Esophagus (tissue), 2 donors: ENCODE measurements around the gene MYBPC1. TPM values are rescaled to one million over a fixed set of nuclear protein-coding genes. Genes with fewer than 3 reads are reported as not detected.

Experiments used
- H3K27ac ChIP-seq, 2 donors: one replicate each; pipeline ENCODE4 v1.5.1; 2013; ENCODE audit warnings: low read depth in 2 of 2, mild to moderate bottlenecking in 2 of 2, inconsistent platforms in 1 of 2, low read length in 1 of 2, moderate library complexity in 1 of 2
- H3K27me3 ChIP-seq, 2 donors: one replicate each; pipeline ENCODE4 v1.6.1; 2013; ENCODE audit warnings: low read length in 2 of 2, control low read depth in 1 of 2, mild to moderate bottlenecking in 1 of 2; ENCODE audit not compliant: insufficient read depth in 2 of 2, control insufficient read depth in 1 of 2
- H3K36me3 ChIP-seq, 2 donors: one replicate each; pipeline ENCODE4 v1.6.1; 2013; ENCODE audit warnings: low read length in 1 of 2; ENCODE audit not compliant: control insufficient read depth in 2 of 2, insufficient read depth in 2 of 2
- H3K4me1 ChIP-seq, 2 donors: one replicate each; pipeline ENCODE4 v1.6.1; 2013; ENCODE audit warnings: low read length in 1 of 2; ENCODE audit not compliant: control insufficient read depth in 2 of 2, insufficient read depth in 2 of 2
- H3K4me3 ChIP-seq, 2 donors: one replicate each; pipeline ENCODE4 v1.5.1; 2013; ENCODE audit warnings: low read length in 2 of 2, mild to moderate bottlenecking in 2 of 2, low read depth in 1 of 2, moderate library complexity in 1 of 2
- H3K9me3 ChIP-seq, 2 donors: one replicate each; pipeline ENCODE4 v1.6.1; 2013; ENCODE audit warnings: mild to moderate bottlenecking in 2 of 2, low read depth in 1 of 2, low read length in 1 of 2, moderate library complexity in 1 of 2; ENCODE audit not compliant: control insufficient read depth in 2 of 2, insufficient read depth in 1 of 2
- WGBS, 2 donors: extraction: QIAGEN DNeasy Blood & Tissue Kit; methylation state at CpG; one replicate each; pipeline ENCODE4 v1.1.7; 2013; 5-methylcytosine and 5-hydroxymethylcytosine counted together
- polyA plus RNA-seq, 2 donors: library from polyadenylated mRNA; stranded (reverse); fragments of 200-250 nt; gene quantifications; one replicate each; pipeline ENCODE4 v1.2.3, GENCODE V29; 2013
- donor health status: healthy with polysubstance abuse.
- donor health status: Bipolar disorder and iron deficiency.

MYBPC1 gene
- polyA plus RNA-seq, 2 donors = 0.16 TPM; not detected in 1

DNA sequence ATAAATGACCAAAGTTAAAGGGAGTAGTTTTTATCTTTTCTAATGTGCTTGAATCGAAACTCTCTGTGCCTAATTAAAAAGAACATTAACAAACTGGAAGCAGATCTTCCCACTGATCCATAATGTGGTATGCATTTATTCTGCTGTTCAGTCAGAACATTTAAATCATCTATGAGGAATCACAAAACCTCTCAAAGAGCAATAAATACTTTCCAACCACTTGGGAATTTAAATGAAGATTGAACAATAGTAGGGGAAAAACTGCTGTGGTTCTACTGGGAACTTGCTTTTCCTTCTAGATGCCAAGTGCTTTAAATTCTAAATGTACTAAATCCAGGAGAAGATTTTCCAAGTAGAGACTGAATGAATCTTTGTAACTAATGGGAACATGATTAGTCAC is 90.3 kb downstream of the MYBPC1 start:
- Histone ChIP-seq H3K27ac (no peak overlapping the region), H3K4me3 (no peak overlapping the region), H3K36me3 (no peaks in the 10 kb centered on the region), H3K4me1 (no peaks in the 10 kb centered on the region), H3K27me3 (no peaks in the 10 kb centered on the region), H3K9me3 (no peaks in the 10 kb centered on the region)
- WGBS, 2 donors = 74 to 76% methylated on average over 1 of the region's 1 CpG

DNA sequence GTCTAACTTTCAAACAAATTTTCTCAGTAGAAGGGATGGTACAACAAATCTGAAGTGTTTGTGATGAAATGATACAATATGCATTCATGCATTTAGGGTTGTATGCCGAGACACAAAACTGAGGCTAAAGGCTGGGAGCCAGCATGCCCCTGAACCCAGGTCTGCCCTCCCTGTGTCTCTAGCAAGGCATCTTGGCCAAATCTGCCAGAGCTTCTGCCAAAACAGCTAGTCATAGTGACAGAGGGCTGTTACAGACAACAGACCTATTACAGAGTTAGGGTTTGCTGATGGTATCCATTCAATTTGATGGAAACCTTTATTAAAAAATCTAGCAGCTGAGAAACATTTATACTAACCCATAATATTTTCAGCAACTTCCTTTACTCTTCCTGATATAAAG is 91.4 kb downstream of the MYBPC1 start:
- Histone ChIP-seq H3K9me3 (no peaks in the 10 kb centered on the region), H3K36me3 (no peaks in the 10 kb centered on the region), H3K4me3 (no peak overlapping the region), H3K4me1 (no peaks in the 10 kb centered on the region), H3K27me3 (no peaks in the 10 kb centered on the region), H3K27ac (no peak overlapping the region)
- WGBS, 2 donors = 73 to 79% methylated on average over 1 of the region's 1 CpG

DNA sequence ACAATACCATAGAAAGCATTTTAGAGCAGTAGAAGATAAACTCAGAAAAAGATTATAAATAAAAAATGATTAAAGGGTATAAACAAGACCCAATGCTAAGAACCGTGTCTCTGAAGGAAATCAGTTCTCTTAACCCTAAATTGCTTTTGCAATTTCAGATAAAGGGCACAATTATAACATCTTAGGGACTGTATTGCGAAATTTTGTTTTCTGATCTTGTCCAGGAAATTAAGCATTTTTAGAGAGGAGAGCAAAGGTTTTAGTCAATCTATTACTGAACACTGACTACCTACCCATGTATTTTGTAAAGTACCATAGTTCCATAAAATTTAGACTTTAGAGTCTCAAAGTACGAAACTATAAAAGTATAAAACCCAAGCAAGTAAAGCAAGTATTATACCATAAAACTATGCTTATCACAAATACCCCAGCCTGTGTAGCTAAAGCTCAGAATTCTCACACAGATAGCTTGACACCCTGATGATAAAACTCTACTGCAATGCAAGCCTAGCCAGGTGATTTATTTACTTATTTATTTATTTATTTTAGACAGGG is 95.8 kb downstream of the MYBPC1 start:
- 61 to 65% methylated on average over 3 of the region's 3 CpGs for WGBS, 2 donors
- Histone ChIP-seq H3K4me3 (no peak overlapping the region), H3K27ac (no peak overlapping the region)

DNA sequence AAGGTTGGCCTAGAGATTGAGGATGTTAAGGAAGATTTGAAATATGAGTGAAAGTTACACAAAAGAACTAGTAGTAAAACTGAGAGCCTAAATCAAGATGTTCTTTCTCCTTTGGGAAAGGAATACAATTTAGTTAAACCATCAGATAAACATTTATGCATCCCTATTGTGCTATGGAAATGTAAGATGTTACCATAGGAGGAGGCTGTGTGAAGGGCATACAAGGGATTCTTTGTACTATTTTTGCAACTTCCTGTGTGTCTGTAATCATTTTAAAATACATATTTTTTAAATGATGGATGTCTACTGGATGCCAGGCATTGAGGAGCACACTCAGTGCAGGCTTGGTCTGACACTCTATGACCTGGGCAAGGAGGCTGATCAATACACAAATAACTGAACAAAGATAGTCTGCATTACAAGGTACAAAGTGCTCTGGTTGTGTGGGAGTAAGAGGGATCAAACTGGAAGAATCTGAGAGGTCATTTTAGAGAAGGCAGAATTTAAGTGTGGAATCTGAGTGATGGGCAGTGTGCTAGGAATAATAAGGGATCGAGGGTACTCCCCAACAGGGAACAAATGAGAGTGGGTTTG is 96.8 kb downstream of the MYBPC1 start:
- H3K27ac ChIP-seq = no peak overlapping the region
- H3K9me3 ChIP-seq = no peaks in the 10 kb centered on the region
- H3K4me3 ChIP-seq = no peak overlapping the region
- H3K27me3 ChIP-seq = no peaks in the 10 kb centered on the region
- 94 to 96% methylated on average over 1 of the region's 1 CpG for WGBS, 2 donors
- no peaks in the 10 kb centered on the region for H3K36me3 ChIP-seq
- peaks cover 0 to 1% of the 10 kb centered on the region in 2 donors for H3K4me1 ChIP-seq

More for the DNA sequence above, 95.8 kb downstream of the MYBPC1 start:
- no peaks in the 10 kb centered on the region for H3K36me3 ChIP-seq
- no peaks in the 10 kb centered on the region for H3K9me3 ChIP-seq
- H3K27me3 ChIP-seq = no peaks in the 10 kb centered on the region
- no peaks in the 10 kb centered on the region for H3K4me1 ChIP-seq

DNA sequence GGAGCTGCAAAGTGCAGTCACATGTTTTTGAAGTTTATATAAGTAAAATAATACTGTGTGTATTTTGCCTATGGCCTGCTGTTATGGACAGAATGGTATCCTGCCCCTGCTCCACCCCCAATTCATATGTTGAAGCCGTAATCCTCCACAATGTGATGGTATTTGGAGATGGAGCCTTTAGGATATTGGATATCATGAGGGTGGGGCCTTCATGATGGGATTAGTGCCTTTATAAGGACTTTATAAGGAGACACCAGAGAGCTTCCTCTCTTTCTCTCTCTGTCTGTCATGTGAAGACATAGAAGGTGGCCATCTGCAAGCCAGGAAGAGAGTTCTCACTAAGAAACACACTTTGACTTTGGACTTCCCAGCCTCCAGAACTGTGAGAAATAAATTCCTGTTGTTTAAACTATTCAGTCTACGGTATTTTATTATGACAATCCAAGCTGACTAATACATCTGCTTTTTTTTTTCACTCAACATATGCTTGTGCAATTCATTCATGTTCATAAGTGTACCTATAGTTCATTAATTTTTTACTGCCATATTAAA is 99.6 kb downstream of the MYBPC1 start:
- Histone ChIP-seq H3K27ac (no peak overlapping the region), H3K4me3 (no peak overlapping the region), H3K9me3 (no peaks in the 10 kb centered on the region), H3K27me3 (no peaks in the 10 kb centered on the region), H3K36me3 (no peaks in the 10 kb centered on the region), H3K4me1 (peaks cover 0 to 3% of the 10 kb centered on the region in 2 donors)
- 86 to 93% methylated on average over 2 of the region's 2 CpGs for WGBS, 2 donors

DNA sequence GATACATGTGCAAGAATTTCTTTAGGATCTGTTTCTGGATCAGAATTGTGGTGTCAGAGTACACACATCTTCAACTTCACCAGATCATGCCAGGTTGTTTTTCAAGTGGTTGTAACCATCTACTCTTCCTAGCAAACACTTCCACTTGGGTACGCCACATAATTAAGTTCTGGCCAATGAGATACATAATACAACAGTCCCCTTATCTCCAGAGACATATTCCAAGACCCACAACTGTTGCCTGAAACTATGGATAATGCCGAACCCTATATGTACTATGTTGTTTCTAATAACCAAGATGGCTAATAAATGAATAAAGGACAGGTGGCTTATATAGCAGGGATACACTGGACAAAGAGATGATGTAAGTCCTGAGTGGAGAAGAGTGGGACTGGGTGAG is 100.2 kb downstream of the MYBPC1 start:
- Histone ChIP-seq H3K4me1 (peaks cover 0 to 3% of the 10 kb centered on the region in 2 donors), H3K36me3 (no peaks in the 10 kb centered on the region), H3K27me3 (no peaks in the 10 kb centered on the region), H3K9me3 (no peaks in the 10 kb centered on the region), H3K27ac (no peak overlapping the region), H3K4me3 (no peak overlapping the region)
- WGBS, 2 donors = 97 to 98% methylated on average over 2 of the region's 2 CpGs

DNA sequence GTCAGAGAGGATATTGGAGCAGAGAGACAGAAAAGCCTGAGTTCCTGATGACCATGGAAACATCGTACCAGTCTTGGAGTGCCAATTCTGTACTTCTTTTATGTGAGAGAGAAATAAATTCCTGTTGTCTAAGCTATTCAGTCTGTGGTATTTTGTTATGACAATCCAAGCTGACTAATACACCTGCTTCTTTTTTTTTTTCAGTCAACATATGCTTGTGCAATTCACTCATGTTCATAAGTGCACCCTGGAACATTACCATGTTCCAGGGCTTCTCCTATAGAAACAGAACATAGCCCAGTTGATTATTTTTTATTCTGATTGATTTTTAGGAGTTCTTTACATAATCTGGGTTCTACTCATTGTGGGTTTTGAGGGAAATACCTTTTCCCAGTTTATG is 100.9 kb downstream of the MYBPC1 start:
- WGBS, 2 donors = 58 to 63% methylated on average over 1 of the region's 1 CpG
- Histone ChIP-seq H3K27ac (peak overlapping the region in 1 of 2 donors; percentile 18), H3K9me3 (no peaks in the 10 kb centered on the region), H3K36me3 (no peaks in the 10 kb centered on the region), H3K27me3 (no peaks in the 10 kb centered on the region), H3K4me3 (no peak overlapping the region), H3K4me1 (peaks cover 0 to 3% of the 10 kb centered on the region in 2 donors)

DNA sequence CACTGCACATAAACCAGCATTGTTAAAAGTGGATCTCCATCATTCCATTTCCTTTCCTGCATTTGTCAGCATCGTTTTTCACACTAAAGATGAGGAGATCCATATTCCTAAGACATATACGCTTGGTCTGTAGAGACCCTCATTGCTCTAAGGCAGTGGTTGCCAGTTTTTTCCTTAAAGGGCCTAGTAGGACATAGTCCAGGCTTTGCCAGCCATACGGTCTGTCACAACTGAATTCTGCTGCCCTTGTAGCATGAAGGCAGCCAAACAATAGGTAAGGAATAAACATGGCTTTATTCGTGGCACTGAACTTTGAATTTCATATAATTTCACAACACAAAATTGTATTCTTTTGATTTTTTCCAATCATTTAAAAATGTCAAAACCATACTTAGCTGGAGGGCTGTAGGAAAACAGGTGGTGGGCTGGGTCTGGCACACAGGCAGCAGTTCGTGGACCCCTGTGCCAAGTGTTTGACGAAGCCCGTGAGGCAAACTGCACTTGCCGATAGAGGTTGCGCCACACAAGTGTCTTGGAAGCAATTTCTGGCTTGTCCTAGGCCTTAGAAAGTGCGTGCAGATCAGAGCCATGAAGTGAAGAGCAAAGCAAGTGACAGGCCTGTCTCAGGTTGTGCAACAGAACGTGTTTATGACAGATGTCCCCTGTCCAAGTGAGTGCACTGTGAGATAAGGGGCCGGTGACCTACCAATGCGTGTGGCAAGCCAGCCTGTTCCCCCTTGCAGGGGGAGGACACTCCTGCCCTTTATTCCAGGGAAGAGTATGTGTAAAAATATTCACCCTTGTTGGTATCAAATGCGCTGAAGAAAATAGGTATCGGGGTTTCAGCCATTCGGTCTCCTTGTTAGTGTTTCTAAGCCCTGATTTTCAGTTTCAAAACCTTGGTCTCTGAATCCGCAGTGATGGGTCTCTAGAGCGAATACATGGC is 101.8 kb downstream of the MYBPC1 start:
- WGBS, 2 donors = 28 to 29% methylated on average over 18 of the region's 18 CpGs
- no peaks in the 10 kb centered on the region for H3K36me3 ChIP-seq
- no peaks in the 10 kb centered on the region for H3K27me3 ChIP-seq
- H3K9me3 ChIP-seq = no peaks in the 10 kb centered on the region
- peak overlapping the region; percentile 93 to 98 for H3K4me3 ChIP-seq
- H3K27ac ChIP-seq = peak overlapping the region; percentile 92 to 93
- peaks cover 0 to 3% of the 10 kb centered on the region in 2 donors for H3K4me1 ChIP-seq

DNA sequence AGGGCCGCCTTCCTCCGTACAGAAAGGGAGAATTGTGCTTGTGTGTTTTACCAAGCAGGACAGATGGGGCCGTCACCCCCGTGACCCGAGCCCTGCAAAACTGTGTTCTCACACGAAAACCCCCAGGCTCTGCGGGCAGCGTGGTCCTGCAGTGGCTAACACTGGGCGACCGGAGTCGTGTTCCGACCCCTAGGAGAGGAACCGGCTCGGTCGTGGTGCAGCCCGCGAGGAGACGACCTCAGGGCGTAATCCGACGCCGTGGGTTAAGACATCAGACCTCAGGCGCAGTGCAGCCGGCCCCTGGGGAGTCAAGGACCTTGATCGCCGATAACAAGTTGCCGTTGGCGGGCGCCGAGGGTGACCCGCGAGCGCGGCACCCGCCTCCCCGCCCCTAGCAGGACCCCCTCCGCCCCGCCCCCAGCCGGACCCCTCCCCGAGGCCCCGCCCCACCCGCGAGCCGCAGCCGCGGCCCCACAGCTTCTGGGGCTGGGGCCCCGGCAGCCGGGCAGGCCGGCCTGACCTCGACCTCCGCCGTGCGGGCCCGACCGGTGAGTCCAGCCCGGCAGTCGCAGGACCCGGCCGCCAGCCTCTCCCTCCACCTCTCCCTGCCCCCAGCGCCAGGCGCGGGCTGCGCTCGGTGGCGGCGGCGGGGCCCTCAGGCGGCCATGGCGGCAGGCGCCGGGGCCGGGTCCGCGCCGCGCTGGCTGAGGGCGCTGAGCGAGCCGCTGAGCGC is 102.6 kb downstream of the MYBPC1 start, which contains the start of gene CHPT1:
CHPT1 (plus strand) TSS at position 444 of the 733 bp plus-strand sequence; CDS start at position 666, 222 bp downstream.
- Histone ChIP-seq H3K4me1 (peaks cover 0 to 3% of the 10 kb centered on the region in 2 donors), H3K27ac (peak within 1 kb of the TSS; percentile 92 to 93), H3K36me3 (no peaks in the 10 kb centered on the region), H3K27me3 (no peaks in the 10 kb centered on the region), H3K9me3 (no peaks in the 10 kb centered on the region), H3K4me3 (peak within 1 kb of the TSS; percentile 93 to 98)
- WGBS, 2 donors = 0% methylated on average over 47 to 80 of the region's 80 CpGs
